ENCODE measurements around the gene ZNF205.

ZNF205 gene

GRCh38 chr16:3115561-3115960 is 3.2 kb downstream of the ZNF205 start:
- Histone ChIP-seq H3K27ac (ENCODE audit: insufficient read depth in 1 of 2, low read depth in 1 of 2, low read length in 2 of 2, poor library complexity in 1 of 2, severe bottlenecking in 2 of 2) (no peak overlapping the region), H3K27me3 (replicated peaks in 2 of 5; ENCODE audit: control insufficient read depth in 4 of 5, insufficient read depth in 5 of 5, low read length in 4 of 5) (peaks cover 0 to 2% (median 0%) of the 10 kb centered on the region in 5 experiments), H3K4me3 (ENCODE audit: control insufficient read depth in 1 of 7, extremely low read depth in 1 of 7, insufficient read depth in 4 of 7, low read depth in 2 of 7, low read length in 6 of 7) (no peak overlapping the region), H3K9me3 (ENCODE audit: control extremely low read depth in 1 of 5, control insufficient read depth in 4 of 5, insufficient read depth in 2 of 5, low read depth in 1 of 5, low read length in 4 of 5) (no peaks in the 10 kb centered on the region), H3K36me3 (ENCODE audit: control insufficient read depth in 4 of 4, insufficient read depth in 4 of 4, low read length in 3 of 4) (peaks cover 0 to 2% (median 1%) of the 10 kb centered on the region in 4 experiments), H3K4me1 (ENCODE audit: control extremely low read depth in 1 of 4, control insufficient read depth in 4 of 4, insufficient read depth in 4 of 4, low read length in 3 of 4) (peaks cover 0 to 17% (median 7%) of the 10 kb centered on the region in 4 experiments)
- 99% methylated on average over 10 of the region's 14 CpGs for WGBS (ENCODE audit: insufficient coverage)
- ChIA-PET CTCF (interaction anchor here (1.3 to 6.1 kb wide), 3 partner anchors 14 to 64 kb away, joined by 3 to 31 read pairs (median 5); no protein-coding TSS in a partner anchor), POLR2A (interaction anchor here (0.5 kb wide), 1 partner anchor 20 kb away, joined by 3 read pairs; no protein-coding TSS in a partner anchor)
- DNase-seq, result no peak

- no peak for DNase-seq
- Histone ChIP-seq H3K9me3 (ENCODE audit: control extremely low read depth in 1 of 5, control insufficient read depth in 4 of 5, insufficient read depth in 2 of 5, low read depth in 1 of 5, low read length in 4 of 5) (no peaks in the 10 kb centered on the region), H3K4me3 (ENCODE audit: control insufficient read depth in 1 of 7, extremely low read depth in 1 of 7, insufficient read depth in 4 of 7, low read depth in 2 of 7, low read length in 6 of 7) (no peak overlapping the region), H3K4me1 (ENCODE audit: control extremely low read depth in 1 of 4, control insufficient read depth in 4 of 4, insufficient read depth in 4 of 4, low read length in 3 of 4) (peaks cover 0 to 6% (median 3%) of the 10 kb centered on the region in 4 experiments), H3K36me3 (ENCODE audit: control insufficient read depth in 4 of 4, insufficient read depth in 4 of 4, low read length in 3 of 4) (peaks cover 0 to 4% (median 1%) of the 10 kb centered on the region in 4 experiments), H3K27me3 (replicated peaks in 2 of 5; ENCODE audit: control insufficient read depth in 4 of 5, insufficient read depth in 5 of 5, low read length in 4 of 5) (peaks cover 0 to 2% (median 0%) of the 10 kb centered on the region in 5 experiments), H3K27ac (ENCODE audit: insufficient read depth in 1 of 2, low read depth in 1 of 2, low read length in 2 of 2, poor library complexity in 1 of 2, severe bottlenecking in 2 of 2) (no peak overlapping the region)
- CTCF ChIA-PET, result interaction anchor here (0.9 to 4.9 kb wide), 6 partner anchors 11 to 88 kb away, joined by 4 to 28 read pairs (median 8); no protein-coding TSS in a partner anchor
- POLR2A ChIA-PET, result no interaction called here
- WGBS (ENCODE audit: insufficient coverage), result 97% methylated on average over 15 of the region's 16 CpGs
Measured at GRCh38 chr16:3118204-3118790, 5.9 kb downstream of the ZNF205 start.

DNA sequence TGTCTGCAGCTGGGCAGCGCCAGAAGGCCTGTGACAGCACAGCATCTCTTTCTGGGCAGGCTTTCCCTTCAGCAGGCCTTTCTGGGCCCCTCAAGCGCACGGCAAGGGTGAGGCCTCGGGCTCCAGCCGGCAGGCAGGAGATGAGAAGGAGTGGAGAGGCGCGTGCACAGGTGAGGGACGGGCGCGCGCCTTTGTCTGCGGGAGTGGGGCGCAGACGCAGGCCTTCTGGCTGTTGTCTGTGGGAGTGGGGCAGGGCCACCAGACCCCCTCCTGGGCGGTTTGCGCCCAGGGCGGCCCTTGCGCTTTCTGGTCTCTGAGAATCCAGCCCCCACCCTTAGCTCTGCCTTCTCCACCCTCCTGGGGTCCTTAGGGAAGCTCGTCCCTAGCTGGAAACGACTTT is 6.5 kb downstream of the ZNF205 start:
- ChIA-PET CTCF (interaction anchor here (1.4 to 4.9 kb wide), 4 partner anchors 10 to 88 kb away, joined by 4 to 28 read pairs (median 17); no protein-coding TSS in a partner anchor), POLR2A (no interaction called here)
- Histone ChIP-seq H3K36me3 (ENCODE audit: control insufficient read depth in 4 of 4, insufficient read depth in 4 of 4, low read length in 3 of 4) (peaks cover 0 to 4% (median 1%) of the 10 kb centered on the region in 4 experiments), H3K4me1 (ENCODE audit: control extremely low read depth in 1 of 4, control insufficient read depth in 4 of 4, insufficient read depth in 4 of 4, low read length in 3 of 4) (peaks cover 0 to 8% (median 5%) of the 10 kb centered on the region in 4 experiments), H3K9me3 (ENCODE audit: control extremely low read depth in 1 of 5, control insufficient read depth in 4 of 5, insufficient read depth in 2 of 5, low read depth in 1 of 5, low read length in 4 of 5) (no peaks in the 10 kb centered on the region), H3K27me3 (replicated peaks in 2 of 5; ENCODE audit: control insufficient read depth in 4 of 5, insufficient read depth in 5 of 5, low read length in 4 of 5) (peaks cover 0 to 2% (median 0%) of the 10 kb centered on the region in 5 experiments), H3K4me3 (ENCODE audit: control insufficient read depth in 1 of 7, extremely low read depth in 1 of 7, insufficient read depth in 4 of 7, low read depth in 2 of 7, low read length in 6 of 7) (no peak overlapping the region), H3K27ac (ENCODE audit: insufficient read depth in 1 of 2, low read depth in 1 of 2, low read length in 2 of 2, poor library complexity in 1 of 2, severe bottlenecking in 2 of 2) (no peak overlapping the region)
- WGBS (ENCODE audit: insufficient coverage), result 99% methylated on average over 20 of the region's 20 CpGs
- DNase-seq, result no peak

DNA sequence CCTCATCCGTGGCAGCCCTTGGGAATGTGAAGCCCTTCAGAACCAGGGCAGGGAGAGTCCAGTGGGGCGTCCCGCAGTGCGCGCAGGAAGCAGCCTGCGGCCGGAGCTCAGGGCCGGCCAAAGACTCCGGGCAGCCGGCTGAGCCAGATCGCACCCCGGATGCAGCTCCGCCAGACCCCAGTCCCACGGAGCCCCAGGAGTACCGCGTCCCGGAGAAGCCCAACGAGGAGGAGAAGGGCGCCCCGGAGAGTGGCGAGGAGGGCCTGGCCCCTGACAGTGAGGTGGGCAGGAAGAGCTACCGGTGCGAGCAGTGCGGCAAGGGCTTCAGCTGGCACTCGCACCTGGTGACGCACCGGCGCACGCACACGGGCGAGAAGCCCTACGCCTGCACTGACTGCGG is 6.9 kb downstream of the ZNF205 start:
- POLR2A ChIA-PET, result no interaction called here
- H3K27me3 ChIP-seq (replicated peaks in 2 of 5; ENCODE audit: control insufficient read depth in 4 of 5, insufficient read depth in 5 of 5, low read length in 4 of 5), result peaks cover 0 to 2% (median 0%) of the 10 kb centered on the region in 5 experiments
- DNase-seq, result no peak
- 98% methylated on average over 31 of the region's 33 CpGs for WGBS (ENCODE audit: insufficient coverage)
- no peaks in the 10 kb centered on the region for H3K9me3 ChIP-seq (ENCODE audit: control extremely low read depth in 1 of 5, control insufficient read depth in 4 of 5, insufficient read depth in 2 of 5, low read depth in 1 of 5, low read length in 4 of 5)
- CTCF ChIA-PET, result interaction anchor here (1.3 to 4.9 kb wide), 4 partner anchors 10 to 28 kb away, joined by 3 to 28 read pairs (median 17); no protein-coding TSS in a partner anchor
- peaks cover 0 to 4% (median 1%) of the 10 kb centered on the region in 4 experiments for H3K36me3 ChIP-seq (ENCODE audit: control insufficient read depth in 4 of 4, insufficient read depth in 4 of 4, low read length in 3 of 4)
- H3K4me1 ChIP-seq (ENCODE audit: control extremely low read depth in 1 of 4, control insufficient read depth in 4 of 4, insufficient read depth in 4 of 4, low read length in 3 of 4), result peaks cover 0 to 11% (median 7%) of the 10 kb centered on the region in 4 experiments
- no peak overlapping the region for H3K4me3 ChIP-seq (ENCODE audit: control insufficient read depth in 1 of 7, extremely low read depth in 1 of 7, insufficient read depth in 4 of 7, low read depth in 2 of 7, low read length in 6 of 7)
- no peak overlapping the region for H3K27ac ChIP-seq (ENCODE audit: insufficient read depth in 1 of 2, low read depth in 1 of 2, low read length in 2 of 2, poor library complexity in 1 of 2, severe bottlenecking in 2 of 2)

GRCh38 chr16:3119701-3120408 is 7.5 kb downstream of the ZNF205 start:
- ChIA-PET CTCF (interaction anchor here (1.0 to 4.9 kb wide), 7 partner anchors 9 to 61 kb away, joined by 3 to 28 read pairs (median 4); no protein-coding TSS in a partner anchor), POLR2A (interaction anchor here (0.6 kb wide), 1 partner anchor 369 kb away, joined by 3 read pairs; no protein-coding TSS in a partner anchor)
- Histone ChIP-seq H3K4me3 (ENCODE audit: control insufficient read depth in 1 of 7, extremely low read depth in 1 of 7, insufficient read depth in 4 of 7, low read depth in 2 of 7, low read length in 6 of 7) (no peak overlapping the region), H3K27ac (ENCODE audit: insufficient read depth in 1 of 2, low read depth in 1 of 2, low read length in 2 of 2, poor library complexity in 1 of 2, severe bottlenecking in 2 of 2) (no peak overlapping the region), H3K4me1 (ENCODE audit: control extremely low read depth in 1 of 4, control insufficient read depth in 4 of 4, insufficient read depth in 4 of 4, low read length in 3 of 4) (peaks cover 0 to 14% (median 12%) of the 10 kb centered on the region in 4 experiments), H3K27me3 (replicated peaks in 2 of 5; ENCODE audit: control insufficient read depth in 4 of 5, insufficient read depth in 5 of 5, low read length in 4 of 5) (peaks cover 0 to 2% (median 0%) of the 10 kb centered on the region in 5 experiments), H3K36me3 (ENCODE audit: control insufficient read depth in 4 of 4, insufficient read depth in 4 of 4, low read length in 3 of 4) (peaks cover 0 to 4% (median 1%) of the 10 kb centered on the region in 4 experiments), H3K9me3 (ENCODE audit: control extremely low read depth in 1 of 5, control insufficient read depth in 4 of 5, insufficient read depth in 2 of 5, low read depth in 1 of 5, low read length in 4 of 5) (no peaks in the 10 kb centered on the region)
- 96% methylated on average over 43 of the region's 57 CpGs for WGBS (ENCODE audit: insufficient coverage)
- DNase-seq, result no peak

DNA sequence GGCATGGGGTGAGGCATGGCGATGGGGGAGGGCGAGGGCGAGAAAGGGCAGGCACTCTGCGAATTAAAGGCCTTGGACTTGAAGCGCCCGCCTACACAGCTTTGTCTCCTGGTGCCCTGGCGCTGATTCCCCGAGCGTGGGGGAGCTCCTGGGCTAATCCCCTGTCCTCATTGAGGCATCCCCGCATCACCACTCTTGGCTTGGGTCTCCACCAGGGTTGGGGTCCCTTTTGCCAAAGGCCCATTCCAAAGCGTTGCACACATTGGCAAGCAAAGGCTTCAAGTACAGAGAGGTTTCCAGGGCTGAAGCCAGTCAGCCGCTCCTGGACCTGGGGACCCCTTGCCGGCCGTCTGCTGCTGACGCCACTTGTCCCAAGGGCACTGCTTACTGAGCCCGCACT is 8.0 kb downstream of the ZNF205 start:
- Histone ChIP-seq H3K36me3 (ENCODE audit: control insufficient read depth in 4 of 4, insufficient read depth in 4 of 4, low read length in 3 of 4) (peaks cover 0 to 4% (median 1%) of the 10 kb centered on the region in 4 experiments), H3K27ac (ENCODE audit: insufficient read depth in 1 of 2, low read depth in 1 of 2, low read length in 2 of 2, poor library complexity in 1 of 2, severe bottlenecking in 2 of 2) (no peak overlapping the region), H3K9me3 (ENCODE audit: control extremely low read depth in 1 of 5, control insufficient read depth in 4 of 5, insufficient read depth in 2 of 5, low read depth in 1 of 5, low read length in 4 of 5) (no peaks in the 10 kb centered on the region), H3K4me1 (ENCODE audit: control extremely low read depth in 1 of 4, control insufficient read depth in 4 of 4, insufficient read depth in 4 of 4, low read length in 3 of 4) (peaks cover 0 to 20% (median 16%) of the 10 kb centered on the region in 4 experiments), H3K4me3 (ENCODE audit: control insufficient read depth in 1 of 7, extremely low read depth in 1 of 7, insufficient read depth in 4 of 7, low read depth in 2 of 7, low read length in 6 of 7) (no peak overlapping the region), H3K27me3 (replicated peaks in 2 of 5; ENCODE audit: control insufficient read depth in 4 of 5, insufficient read depth in 5 of 5, low read length in 4 of 5) (peaks cover 0 to 2% (median 0%) of the 10 kb centered on the region in 5 experiments)
- 96% methylated on average over 16 of the region's 16 CpGs for WGBS (ENCODE audit: insufficient coverage)
- ChIA-PET CTCF (interaction anchor here (1.0 to 4.9 kb wide), 7 partner anchors 9 to 61 kb away, joined by 3 to 28 read pairs (median 4); no protein-coding TSS in a partner anchor), POLR2A (interaction anchor here (0.6 kb wide), 2 partner anchors 66 to 368 kb away, joined by 3 read pairs; no protein-coding TSS in a partner anchor)
- no peak for DNase-seq

All from common myeloid progenitor, CD34-positive (primary cell).